SK-N-SH treated with all-trans-retinoic acid at 6 μM for 48 hours (cell line): ENCODE results near the gene ANKIB1.

Experiments
- ESRRG ChIP-seq: fragments of 250-450 bp; sonication (Bioruptor Pico); IDR thresholded peaks from 2 replicates; pipeline ENCODE4 v1.6.1; 2021; ENCODE audit warnings: mild to moderate bottlenecking
- PATZ1 ChIP-seq: fragments of 250-450 bp; sonication (Bioruptor Pico); IDR thresholded peaks from 2 replicates; pipeline ENCODE4 v1.8.0; 2020; ENCODE audit warnings: mild to moderate bottlenecking, moderate library complexity, borderline replicate concordance
- RARB ChIP-seq: fragments of 250-450 bp; sonication (Bioruptor Pico); IDR thresholded peaks from 2 replicates; pipeline ENCODE4 v1.8.0; 2021; ENCODE audit warnings: mild to moderate bottlenecking, moderate library complexity
- ZNF70 ChIP-seq: fragments of 450-650 bp; formaldehyde crosslinking; IDR thresholded peaks from 2 replicates; pipeline ENCODE4 v1.5.0; 2020; ENCODE audit warnings: mild to moderate bottlenecking, moderate library complexity

DNA sequence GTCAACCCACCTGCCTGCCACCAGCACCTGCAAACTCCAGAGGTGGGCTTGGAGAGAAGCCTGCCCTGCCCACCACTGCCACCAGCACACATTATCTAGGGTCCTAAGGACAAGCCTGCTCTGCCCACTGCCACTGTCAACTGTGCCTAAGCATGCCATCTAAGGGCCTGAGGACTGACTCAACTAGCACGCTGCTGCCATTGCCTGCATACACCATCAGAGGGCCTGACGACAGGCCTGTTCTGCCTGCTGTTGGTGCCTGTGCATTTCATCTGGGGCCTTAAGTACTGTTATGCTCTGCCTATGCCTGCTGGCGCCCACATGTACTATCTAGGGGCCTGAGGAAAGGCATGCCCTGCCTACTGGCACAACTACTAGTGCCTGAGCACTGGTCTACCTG, 39.8 kb upstream of the ANKIB1 start:
- TF ChIP-seq ESRRG (CRISPR knock-in tag) (no peak), PATZ1 (CRISPR knock-in tag) (no peak), RARB (no peak), ZNF70 (CRISPR knock-in tag) (no peak)
